ENCODE results near the gene IRF6. TPM values are rescaled to one million over a fixed set of nuclear protein-coding genes. Genes with fewer than 3 reads are reported as not detected.

Gene IRF6
- total RNA-seq = 0.94 TPM

GRCh38 chr1:209805875-209806760, at the start of gene IRF6:
TSS of gene IRF6 (minus strand) at chr1:209806142. CDS start at chr1:209801413, 4,729 bp downstream.
- Histone ChIP-seq H3K4me3 (ENCODE audit: low read length) (peak within 1 kb of the TSS; percentile 50), H3K9me3 (ENCODE audit: low read depth, low read length) (no peaks in the 10 kb centered on the region), H3K4me1 (ENCODE audit: insufficient read depth, low read length) (peaks cover 18% of the 10 kb centered on the region), H3K27me3 (ENCODE audit: insufficient read depth, low read length) (peaks cover 3% of the 10 kb centered on the region)

- no peak overlapping the region for H3K4me3 ChIP-seq (ENCODE audit: low read length)
- no peaks in the 10 kb centered on the region for H3K9me3 ChIP-seq (ENCODE audit: low read depth, low read length)
- H3K27me3 ChIP-seq (ENCODE audit: insufficient read depth, low read length) = no peaks in the 10 kb centered on the region
- no peaks in the 10 kb centered on the region for H3K4me1 ChIP-seq (ENCODE audit: insufficient read depth, low read length)
These were observed 49.7 kb upstream of the IRF6 start for GRCh38 chr1:209855623-209856022.

- Histone ChIP-seq H3K27me3 (ENCODE audit: insufficient read depth, low read length) (no peaks in the 10 kb centered on the region), H3K9me3 (ENCODE audit: low read depth, low read length) (no peaks in the 10 kb centered on the region), H3K4me3 (ENCODE audit: low read length) (no peak overlapping the region), H3K4me1 (ENCODE audit: insufficient read depth, low read length) (no peaks in the 10 kb centered on the region)
These were observed 49.1 kb upstream of the IRF6 start for GRCh38 chr1:209855006-209855405.

DNA sequence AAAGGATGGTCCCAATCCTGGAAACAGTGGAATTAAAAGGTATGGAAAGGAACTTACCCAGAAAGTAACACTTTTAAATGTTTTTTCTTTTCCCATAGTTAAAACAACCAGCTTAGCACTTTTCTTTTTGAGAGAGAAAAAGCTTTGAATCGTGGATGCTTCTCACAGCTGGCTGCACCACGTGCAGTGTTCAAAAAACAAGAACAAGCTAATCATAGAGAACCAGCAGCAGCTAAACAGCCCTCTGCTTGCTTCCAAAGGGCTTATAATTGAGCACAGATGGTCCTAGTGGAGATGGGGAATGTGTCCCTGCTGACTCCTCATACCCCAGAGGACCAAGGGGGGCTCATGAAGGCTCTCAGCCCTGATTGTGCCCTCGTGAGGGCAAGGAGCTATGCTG, 48.3 kb upstream of the IRF6 start:
- Histone ChIP-seq H3K9me3 (ENCODE audit: low read depth, low read length) (no peaks in the 10 kb centered on the region), H3K4me1 (ENCODE audit: insufficient read depth, low read length) (no peaks in the 10 kb centered on the region), H3K4me3 (ENCODE audit: low read length) (no peak overlapping the region), H3K27me3 (ENCODE audit: insufficient read depth, low read length) (no peaks in the 10 kb centered on the region)

DNA sequence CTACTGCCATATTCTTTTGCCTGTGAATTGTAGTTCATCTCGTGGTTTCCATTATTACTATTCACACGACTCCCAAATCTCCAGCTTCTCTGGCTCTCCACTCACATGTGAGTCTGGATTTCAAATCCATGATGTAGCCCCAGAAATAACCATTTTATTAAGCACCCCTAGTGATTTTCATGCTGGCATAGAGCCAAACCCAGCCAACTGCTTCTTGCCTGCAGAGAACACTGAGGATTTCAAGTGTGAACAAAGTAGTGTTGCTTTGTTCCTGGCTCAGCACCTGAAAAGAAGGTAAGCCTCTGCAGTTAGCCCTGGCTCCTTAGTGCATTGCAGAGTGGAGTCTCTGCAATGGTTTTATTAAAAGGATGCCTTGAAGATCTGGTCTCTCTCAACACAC, 47.7 kb upstream of the IRF6 start:
- Histone ChIP-seq H3K4me3 (ENCODE audit: low read length) (no peak overlapping the region), H3K9me3 (ENCODE audit: low read depth, low read length) (no peaks in the 10 kb centered on the region), H3K27me3 (ENCODE audit: insufficient read depth, low read length) (no peaks in the 10 kb centered on the region)

GRCh38 chr1:209850342-209850979, 44.5 kb upstream of the IRF6 start:
- no peak overlapping the region for H3K4me3 ChIP-seq (ENCODE audit: low read length)
- no peaks in the 10 kb centered on the region for H3K27me3 ChIP-seq (ENCODE audit: insufficient read depth, low read length)
- no peaks in the 10 kb centered on the region for H3K4me1 ChIP-seq (ENCODE audit: insufficient read depth, low read length)
- no peaks in the 10 kb centered on the region for H3K9me3 ChIP-seq (ENCODE audit: low read depth, low read length)

More for the DNA sequence above, 47.7 kb upstream of the IRF6 start:
- no peaks in the 10 kb centered on the region for H3K4me1 ChIP-seq (ENCODE audit: insufficient read depth, low read length)

DNA sequence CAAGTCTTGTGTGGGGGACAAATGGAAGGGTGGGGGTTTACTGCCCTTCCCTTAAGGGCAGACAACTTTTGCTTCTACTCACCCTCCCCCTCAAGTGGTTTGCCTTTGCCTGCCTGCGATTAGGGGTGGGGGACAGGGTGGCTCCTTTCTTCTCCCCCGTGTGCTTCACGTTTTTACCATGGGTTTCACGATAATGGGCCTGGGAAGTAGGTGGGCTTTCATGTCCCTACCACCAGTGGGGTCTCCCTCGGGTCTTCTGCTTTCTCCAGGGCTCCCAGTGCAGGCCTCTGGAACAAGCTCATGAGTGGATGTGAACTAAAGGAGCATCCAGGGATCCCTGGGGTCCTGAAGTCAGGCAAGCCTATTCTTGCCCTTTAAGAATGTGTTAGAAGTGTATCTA, 43.4 kb upstream of the IRF6 start:
- H3K27me3 ChIP-seq (ENCODE audit: insufficient read depth, low read length) = no peaks in the 10 kb centered on the region
- H3K4me1 ChIP-seq (ENCODE audit: insufficient read depth, low read length) = no peaks in the 10 kb centered on the region
- no peak overlapping the region for H3K4me3 ChIP-seq (ENCODE audit: low read length)
- H3K9me3 ChIP-seq (ENCODE audit: low read depth, low read length) = no peaks in the 10 kb centered on the region

GRCh38 chr1:209845408-209845725, 39.4 kb upstream of the IRF6 start:
- Histone ChIP-seq H3K4me3 (ENCODE audit: low read length) (no peak overlapping the region), H3K9me3 (ENCODE audit: low read depth, low read length) (no peaks in the 10 kb centered on the region), H3K27me3 (ENCODE audit: insufficient read depth, low read length) (no peaks in the 10 kb centered on the region), H3K4me1 (ENCODE audit: insufficient read depth, low read length) (no peaks in the 10 kb centered on the region)

- no peaks in the 10 kb centered on the region for H3K4me1 ChIP-seq (ENCODE audit: insufficient read depth, low read length)
- no peaks in the 10 kb centered on the region for H3K9me3 ChIP-seq (ENCODE audit: low read depth, low read length)
- H3K27me3 ChIP-seq (ENCODE audit: insufficient read depth, low read length) = no peaks in the 10 kb centered on the region
- no peak overlapping the region for H3K4me3 ChIP-seq (ENCODE audit: low read length)
These were observed 38.9 kb upstream of the IRF6 start for GRCh38 chr1:209844695-209845407.

DNA sequence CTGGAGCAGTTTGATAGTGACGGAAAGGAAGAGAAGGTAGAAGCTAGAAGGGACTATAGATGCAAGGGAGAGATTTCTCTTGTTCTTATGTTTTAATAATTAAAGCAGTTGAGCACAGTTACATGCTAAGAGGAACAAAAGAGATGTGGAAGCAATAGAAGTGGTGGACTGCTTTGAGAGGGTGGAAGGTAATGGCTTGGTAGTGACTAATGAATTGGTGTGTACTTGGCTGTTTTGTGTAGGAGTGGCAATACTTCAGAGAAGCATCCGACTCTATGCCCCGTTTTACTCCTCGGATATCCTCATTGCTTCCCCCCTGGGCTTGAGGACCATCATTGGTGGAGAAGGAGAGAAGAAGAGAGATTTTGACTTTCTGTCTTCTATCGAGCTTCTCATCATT, 34.7 kb upstream of the IRF6 start:
- Histone ChIP-seq H3K9me3 (ENCODE audit: low read depth, low read length) (no peaks in the 10 kb centered on the region), H3K4me1 (ENCODE audit: insufficient read depth, low read length) (no peaks in the 10 kb centered on the region), H3K4me3 (ENCODE audit: low read length) (no peak overlapping the region), H3K27me3 (ENCODE audit: insufficient read depth, low read length) (no peaks in the 10 kb centered on the region)

DNA sequence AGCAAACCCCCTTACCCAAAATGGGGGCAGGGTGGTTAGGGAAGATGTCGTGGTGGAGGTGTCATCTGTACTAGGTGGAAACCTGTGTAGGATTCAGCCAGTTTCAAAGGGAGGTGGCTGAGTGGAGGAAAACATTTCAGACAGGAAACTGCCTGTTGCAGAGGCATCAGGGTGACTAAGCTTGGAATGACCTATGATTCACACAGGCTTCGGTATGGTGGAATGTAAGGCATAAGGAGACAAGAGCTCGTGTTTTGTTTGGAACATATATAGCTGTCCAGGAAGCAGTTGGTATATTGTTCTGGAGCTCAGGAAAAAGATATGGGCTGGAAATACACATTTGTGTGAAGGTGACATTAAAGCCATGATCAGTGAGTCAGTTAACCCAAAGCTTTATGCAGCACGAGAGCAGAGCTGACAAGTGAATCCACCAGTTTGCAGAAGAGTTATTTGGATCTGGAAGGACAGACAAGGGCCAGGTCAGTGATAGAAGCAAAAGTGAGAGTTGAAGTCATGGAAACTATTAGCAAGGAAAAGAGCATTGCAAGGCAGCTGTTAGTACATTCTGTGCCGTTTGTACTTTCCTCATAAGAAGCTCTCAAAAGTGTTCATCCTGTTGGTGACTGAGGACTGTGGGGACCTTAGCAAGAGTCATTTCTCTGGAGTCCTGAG, 34.1 kb upstream of the IRF6 start:
- H3K27me3 ChIP-seq (ENCODE audit: insufficient read depth, low read length) = no peaks in the 10 kb centered on the region
- H3K4me1 ChIP-seq (ENCODE audit: insufficient read depth, low read length) = no peaks in the 10 kb centered on the region
- no peak overlapping the region for H3K4me3 ChIP-seq (ENCODE audit: low read length)
- no peaks in the 10 kb centered on the region for H3K9me3 ChIP-seq (ENCODE audit: low read depth, low read length)

GRCh38 chr1:209838537-209838936, 32.6 kb upstream of the IRF6 start:
- no peaks in the 10 kb centered on the region for H3K4me1 ChIP-seq (ENCODE audit: insufficient read depth, low read length)
- H3K4me3 ChIP-seq (ENCODE audit: low read length) = no peak overlapping the region

GRCh38 chr1:209837671-209838070, 31.7 kb upstream of the IRF6 start:
- Histone ChIP-seq H3K4me1 (ENCODE audit: insufficient read depth, low read length) (no peaks in the 10 kb centered on the region), H3K4me3 (ENCODE audit: low read length) (no peak overlapping the region), H3K9me3 (ENCODE audit: low read depth, low read length) (no peaks in the 10 kb centered on the region), H3K27me3 (ENCODE audit: insufficient read depth, low read length) (no peaks in the 10 kb centered on the region)

More at GRCh38 chr1:209838537-209838936, 32.6 kb upstream of the IRF6 start:
- Histone ChIP-seq H3K27me3 (ENCODE audit: insufficient read depth, low read length) (no peaks in the 10 kb centered on the region), H3K9me3 (ENCODE audit: low read depth, low read length) (no peaks in the 10 kb centered on the region)

GRCh38 chr1:209835782-209836298, 29.9 kb upstream of the IRF6 start:
- Histone ChIP-seq H3K9me3 (ENCODE audit: low read depth, low read length) (no peaks in the 10 kb centered on the region), H3K4me3 (ENCODE audit: low read length) (no peak overlapping the region), H3K27me3 (ENCODE audit: insufficient read depth, low read length) (no peaks in the 10 kb centered on the region), H3K4me1 (ENCODE audit: insufficient read depth, low read length) (no peaks in the 10 kb centered on the region)

DNA sequence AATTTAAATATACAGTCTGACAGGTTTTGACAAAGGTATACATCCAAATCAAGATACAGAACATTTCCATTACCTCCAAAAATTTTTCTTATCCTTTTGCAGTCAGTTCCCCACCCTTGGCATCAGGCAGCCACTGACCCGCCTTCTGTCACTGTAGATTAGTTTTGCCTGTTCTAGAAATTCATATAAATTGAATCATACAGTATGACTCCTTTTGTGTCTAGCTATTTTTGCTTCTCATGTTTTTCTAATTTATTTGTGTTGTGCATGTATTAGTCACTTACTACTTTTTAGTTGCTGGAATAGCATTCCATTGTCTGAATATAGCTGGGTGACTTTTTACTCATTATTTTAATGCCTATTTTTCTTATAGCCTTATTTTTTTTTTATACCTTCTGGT, 25.7 kb upstream of the IRF6 start:
- Histone ChIP-seq H3K4me3 (ENCODE audit: low read length) (no peak overlapping the region), H3K27me3 (ENCODE audit: insufficient read depth, low read length) (no peaks in the 10 kb centered on the region), H3K4me1 (ENCODE audit: insufficient read depth, low read length) (peaks cover 16% of the 10 kb centered on the region), H3K9me3 (ENCODE audit: low read depth, low read length) (no peaks in the 10 kb centered on the region)
